Cerebellar cortex (tissue), 1 donor: ENCODE data around the gene NUP98.
"Not testable (repeated sequence)": the region's sequence is repeated elsewhere in the genome, so short reads cannot be mapped to it uniquely, and the experiment has no call there.

Experiments used
- DNase-seq: peaks from one replicate; pipeline ENCODE4 v3.0.0-alpha.2; 2015; ENCODE audit warnings: low spot score

Gene NUP98

DNA sequence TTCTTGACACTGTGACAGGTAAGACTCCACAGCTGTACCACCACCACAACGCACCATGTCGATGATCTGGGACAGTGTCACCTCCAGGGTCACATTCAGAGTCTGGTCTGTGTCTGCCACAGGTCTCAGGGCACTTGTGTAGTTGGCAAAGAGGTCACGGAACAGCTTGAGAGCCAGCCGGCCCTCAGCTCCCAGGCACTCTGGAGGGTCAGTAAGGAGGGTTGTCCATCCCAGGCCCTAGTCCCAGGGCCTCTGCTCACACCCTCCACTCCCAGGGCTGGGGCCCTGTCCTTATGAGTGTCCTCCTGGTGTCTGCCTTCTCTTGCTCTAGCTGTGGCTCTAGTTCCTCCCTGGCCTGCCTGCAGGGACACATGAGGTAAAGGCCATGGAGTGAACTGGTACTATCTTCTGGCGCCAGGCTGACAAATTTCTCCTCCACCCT, 127.6 kb downstream of the NUP98 start:
- no peak for DNase-seq

GRCh38 chr11:3669128-3669527, 128.2 kb downstream of the NUP98 start:
- no peak for DNase-seq

- DNase-seq: no peak
These were observed 130.0 kb downstream of the NUP98 start for GRCh38 chr11:3667149-3668035.

- DNase-seq: no peak
These were observed 131.3 kb downstream of the NUP98 start for GRCh38 chr11:3666023-3666530.

DNA sequence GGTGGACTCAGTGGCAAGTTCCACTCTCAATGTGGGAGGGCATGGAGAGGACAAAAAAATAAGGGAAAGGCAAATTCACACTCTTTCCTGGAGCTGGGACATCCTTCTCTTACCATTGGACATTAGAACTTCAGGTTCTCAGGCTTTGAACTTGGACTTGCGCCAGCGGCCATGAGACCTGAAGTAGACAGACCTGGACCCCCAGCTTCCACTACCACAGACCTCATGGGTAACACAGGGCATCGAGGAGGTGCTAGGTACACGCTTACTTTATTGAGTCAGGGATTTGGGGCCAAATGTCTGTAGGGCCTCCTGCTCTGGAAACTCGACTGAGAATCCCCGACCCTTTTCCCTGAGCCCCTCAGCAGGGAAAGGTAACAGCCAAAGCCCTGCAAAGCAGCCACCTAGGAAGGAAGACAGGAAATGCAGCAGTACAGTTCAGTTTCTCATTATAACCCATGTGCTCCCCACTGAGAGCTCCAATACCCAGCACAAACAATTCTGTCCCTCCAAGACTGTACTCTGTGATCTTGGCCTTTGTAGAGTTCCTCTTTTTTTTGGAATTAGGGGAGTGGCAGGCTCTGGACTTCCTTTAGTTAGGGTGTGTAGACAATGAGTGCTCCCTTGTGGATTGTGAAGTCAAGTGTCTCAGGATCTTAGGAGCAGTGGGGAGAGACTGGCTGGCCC, 131.9 kb downstream of the NUP98 start:
- no peak for DNase-seq

DNA sequence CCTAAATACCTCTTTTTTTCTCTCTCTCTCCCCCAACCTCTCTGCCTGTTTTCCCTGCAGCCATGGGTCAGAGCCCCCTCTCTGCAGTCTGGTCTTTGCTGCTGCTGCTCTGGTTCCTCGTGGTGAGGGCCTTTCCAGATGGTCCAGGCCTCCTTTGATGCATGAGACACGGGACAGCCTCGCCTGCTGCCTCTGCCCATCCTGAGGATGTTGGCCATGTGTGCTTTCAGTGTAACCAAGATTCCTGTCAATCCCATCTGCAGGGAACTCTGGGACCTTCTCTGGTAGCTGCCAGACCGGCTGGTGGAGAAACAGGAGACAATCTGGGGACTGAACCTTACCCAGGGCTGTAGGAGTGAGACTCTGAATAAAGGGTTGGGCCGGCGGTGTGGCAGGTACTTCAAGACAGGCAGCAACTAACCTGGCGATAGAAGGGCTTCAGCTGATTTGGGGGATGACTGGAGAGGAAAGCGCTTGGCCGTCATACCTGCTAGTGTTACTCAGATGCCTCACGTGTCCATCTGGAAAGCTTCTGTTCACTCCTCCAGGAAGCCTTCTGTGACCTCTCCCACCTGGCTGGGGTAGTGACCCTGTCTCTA, 133.2 kb downstream of the NUP98 start:
- no peak for DNase-seq

DNA sequence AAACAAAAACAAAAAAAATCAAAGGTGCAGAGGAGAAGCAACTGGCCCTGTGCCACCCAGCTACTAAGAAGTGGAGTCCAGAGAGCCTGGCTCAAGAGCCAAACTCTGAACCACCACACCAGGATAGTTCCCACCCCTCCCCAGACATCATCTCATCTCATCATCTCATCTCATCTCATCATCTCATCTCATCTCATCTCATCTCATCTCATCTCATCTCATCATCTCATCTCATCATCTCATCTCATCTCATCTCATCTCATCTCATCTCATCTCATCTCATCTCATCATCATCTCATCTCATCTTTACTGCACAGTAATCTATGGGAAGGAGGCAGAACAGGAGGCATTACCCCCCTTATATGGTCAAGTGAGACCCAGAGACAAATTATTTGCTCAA, 134.5 kb downstream of the NUP98 start:
- DNase-seq: no peak

- DNase-seq: no peak
These were observed 136.4 kb downstream of the NUP98 start for GRCh38 chr11:3660960-3661359.

- no peak for DNase-seq
These were observed 137.5 kb downstream of the NUP98 start for GRCh38 chr11:3659595-3660515.

- DNase-seq: no peak
These were observed 139.1 kb downstream of the NUP98 start for GRCh38 chr11:3658252-3658651.

- not testable (repeated sequence) for DNase-seq
These were observed 140.0 kb downstream of the NUP98 start for GRCh38 chr11:3657331-3657730.

DNA sequence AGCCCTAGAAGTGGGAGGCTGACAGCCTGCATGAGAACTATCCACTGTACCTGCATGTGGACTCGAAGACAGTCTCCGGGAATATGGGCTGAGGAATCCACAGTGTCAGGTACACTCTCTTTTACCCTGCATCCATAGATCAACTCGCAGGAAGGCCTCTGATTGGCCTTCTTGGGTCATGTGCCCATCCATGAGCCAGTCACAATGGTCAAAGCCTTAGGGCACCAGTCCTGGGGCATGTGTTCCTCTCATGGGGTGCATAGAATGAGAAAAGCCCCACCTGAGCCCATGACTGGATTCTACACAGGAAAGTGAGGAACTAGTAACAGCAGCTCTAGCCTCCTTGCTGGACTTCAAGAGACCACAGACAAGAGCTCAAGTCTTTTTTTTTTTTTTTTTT, 141.8 kb downstream of the NUP98 start:
- no peak for DNase-seq

GRCh38 chr11:3652514-3652913, 144.8 kb downstream of the NUP98 start:
- DNase-seq: not testable (repeated sequence)

DNA sequence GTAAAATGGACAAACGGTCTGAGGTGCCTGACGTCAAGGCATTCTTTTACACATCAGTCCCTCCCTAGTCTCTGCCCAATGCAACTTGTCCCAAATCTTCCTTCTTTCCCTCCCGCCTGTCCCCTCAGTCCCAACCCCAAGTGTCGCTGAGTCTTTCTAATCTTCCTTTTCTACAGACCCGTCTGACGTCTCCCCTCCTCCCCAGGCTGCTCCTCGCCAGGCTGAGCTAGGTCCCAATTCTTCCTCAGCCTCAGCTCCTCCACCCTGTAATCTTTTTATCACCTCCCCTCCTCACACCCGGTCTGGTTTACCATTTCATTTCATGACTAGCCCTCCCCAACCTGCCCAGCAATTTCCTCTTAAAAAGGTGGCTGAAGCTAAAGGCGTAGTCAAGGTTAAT, 148.0 kb downstream of the NUP98 start:
- not testable (repeated sequence) for DNase-seq

- not testable (repeated sequence) for DNase-seq
These were observed 148.5 kb downstream of the NUP98 start for GRCh38 chr11:3648843-3649242.

DNA sequence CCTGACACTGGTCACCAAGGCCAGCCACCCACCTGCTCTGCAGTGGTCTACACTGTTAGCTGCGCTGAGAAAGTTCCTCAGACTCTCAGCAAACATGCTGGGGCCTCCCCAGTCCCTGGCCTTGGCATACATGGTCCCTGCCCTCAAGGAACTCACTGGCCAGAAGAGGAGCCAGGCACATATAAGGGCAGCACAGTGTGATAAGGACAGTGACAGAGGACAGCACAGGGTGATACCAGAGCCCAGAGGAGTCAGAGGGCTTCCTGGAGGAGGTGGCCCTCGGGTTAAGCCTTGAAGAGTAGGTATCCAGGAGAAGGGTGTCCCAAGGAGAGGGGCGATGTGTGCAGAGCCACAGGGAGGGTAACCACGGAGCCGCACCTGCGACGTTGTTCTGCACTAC, 151.8 kb downstream of the NUP98 start:
- no peak for DNase-seq

GRCh38 chr11:3644817-3645235, 152.5 kb downstream of the NUP98 start, which contains the start of gene ART1:
TSS of gene ART1 (plus strand) at chr11:3645128. CDS start at chr11:3659214, 14,086 bp downstream.
- DNase-seq: no peak

- DNase-seq: not testable (repeated sequence)
These were observed 154.2 kb downstream of the NUP98 start for GRCh38 chr11:3643102-3643546.

- peak; percentile 67 for DNase-seq
These were observed 155.0 kb downstream of the NUP98 start for GRCh38 chr11:3642071-3642951.

GRCh38 chr11:3641701-3642070, 155.7 kb downstream of the NUP98 start, which contains the start of gene ART5:
TSS of gene ART5 (minus strand) at chr11:3641992. CDS start at chr11:3641862, 130 bp downstream.
- DNase-seq: no peak
